Effector CD8-positive, alpha-beta T cell (primary cell): ENCODE results near the gene CCDC157.
A peak's percentile ranks its signal among the peaks of the same experiment; 100 is the strongest.

Experiments
- DNase-seq: peaks from one replicate; lab custom pipeline; 2025; lab: John Stamatoyannopoulos, UW

Gene CCDC157

DNA sequence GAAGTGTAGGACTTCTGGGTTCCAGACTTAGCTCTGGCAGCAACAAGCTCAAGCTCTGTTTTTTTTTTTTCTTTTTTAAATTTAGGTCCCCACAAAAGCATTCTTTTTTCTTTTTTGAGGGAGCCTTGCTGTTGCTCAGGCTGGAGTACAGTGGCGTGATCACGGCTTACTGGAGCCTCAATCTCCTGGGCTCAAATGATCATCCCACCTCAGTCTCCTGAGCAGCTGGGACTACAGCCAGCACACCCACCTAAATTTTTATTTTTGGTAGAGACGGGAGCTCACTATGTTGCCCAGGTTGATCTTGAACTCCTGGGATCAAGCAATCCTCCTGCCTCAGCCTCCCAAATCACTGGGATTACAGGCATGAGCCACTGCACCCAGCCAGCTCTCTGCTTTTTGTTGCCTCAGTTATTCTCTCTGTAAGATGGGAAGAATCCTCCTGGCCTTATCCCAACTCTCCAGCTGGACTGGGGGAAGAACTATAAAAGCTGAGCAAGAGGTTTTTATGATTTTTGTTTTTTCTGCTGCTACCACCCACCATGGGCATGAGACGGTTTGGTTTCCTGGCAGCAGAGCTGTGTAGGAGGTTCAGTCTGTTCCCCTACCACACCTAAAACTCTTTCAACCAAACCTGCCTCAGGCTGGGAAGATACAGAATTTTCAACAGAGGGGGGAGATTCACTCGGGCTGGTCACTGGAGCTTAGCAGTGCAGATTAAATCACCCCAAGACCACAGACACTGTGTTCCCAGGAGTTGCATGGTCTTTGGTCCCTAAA lies 57.1 kb downstream of the CCDC157 start:
- no peak for DNase-seq

DNA sequence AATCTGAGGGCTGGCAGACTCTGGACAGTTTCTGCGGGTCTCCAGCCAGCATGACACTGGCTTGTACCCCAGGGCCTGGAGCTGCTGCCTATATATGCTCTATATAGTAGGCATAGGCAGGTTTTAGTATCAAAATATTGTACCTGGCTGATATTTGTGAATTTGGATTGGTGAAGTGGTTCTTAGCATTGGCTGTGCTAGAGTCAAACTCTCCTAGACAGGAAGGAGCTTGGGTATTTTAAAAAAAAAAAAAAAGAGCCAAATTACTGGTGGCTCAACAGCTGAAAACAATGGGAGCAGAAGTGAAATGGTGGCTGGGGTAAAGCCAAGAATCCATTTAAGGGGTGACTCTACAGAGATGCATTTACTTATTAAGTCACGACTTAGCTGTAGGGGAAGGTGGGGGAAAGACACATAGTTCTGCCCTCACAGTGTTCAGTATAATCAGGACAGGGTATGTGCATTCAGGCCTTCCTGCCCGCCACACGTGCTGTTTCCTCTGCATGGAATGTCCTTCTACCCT lies 57.8 kb downstream of the CCDC157 start:
- no peak for DNase-seq

DNA sequence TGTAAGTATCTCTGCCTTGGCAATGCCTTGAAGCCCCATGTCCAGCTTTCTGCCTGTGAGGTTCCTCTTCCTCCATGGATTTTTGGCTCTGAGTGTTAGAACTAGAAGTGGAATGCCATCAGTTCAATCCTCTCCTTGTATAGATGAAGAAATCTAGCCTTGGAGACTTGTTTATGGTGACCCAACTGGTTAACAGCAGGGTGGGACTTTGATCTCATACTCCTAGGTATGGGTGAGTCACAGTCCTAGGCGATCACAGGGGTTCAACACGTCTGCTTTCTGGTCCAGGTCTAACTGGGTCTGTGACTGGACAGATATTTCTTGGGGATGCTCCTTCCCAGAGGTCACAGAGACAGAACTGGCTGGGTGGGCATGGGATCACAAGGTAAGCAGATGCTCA lies 59.6 kb downstream of the CCDC157 start:
- no peak for DNase-seq

DNA sequence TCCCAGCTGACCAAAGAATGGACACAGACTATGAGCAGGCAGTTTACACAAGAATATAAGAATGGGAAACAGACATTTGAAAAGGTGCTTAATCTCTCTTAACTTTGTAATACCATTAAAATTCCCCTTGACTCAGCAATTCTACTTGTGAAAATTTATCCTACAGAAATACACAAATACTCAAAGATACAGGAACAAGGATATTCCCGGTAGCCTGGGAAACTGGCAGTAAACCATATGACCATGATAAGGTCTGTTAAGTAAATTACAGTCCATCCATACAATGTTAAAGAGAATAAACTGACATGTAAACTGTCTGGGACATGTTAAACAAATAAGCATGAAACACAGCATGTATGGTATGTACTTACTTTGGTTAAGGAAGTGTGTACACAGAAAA lies 60.0 kb downstream of the CCDC157 start:
- no peak for DNase-seq

DNA sequence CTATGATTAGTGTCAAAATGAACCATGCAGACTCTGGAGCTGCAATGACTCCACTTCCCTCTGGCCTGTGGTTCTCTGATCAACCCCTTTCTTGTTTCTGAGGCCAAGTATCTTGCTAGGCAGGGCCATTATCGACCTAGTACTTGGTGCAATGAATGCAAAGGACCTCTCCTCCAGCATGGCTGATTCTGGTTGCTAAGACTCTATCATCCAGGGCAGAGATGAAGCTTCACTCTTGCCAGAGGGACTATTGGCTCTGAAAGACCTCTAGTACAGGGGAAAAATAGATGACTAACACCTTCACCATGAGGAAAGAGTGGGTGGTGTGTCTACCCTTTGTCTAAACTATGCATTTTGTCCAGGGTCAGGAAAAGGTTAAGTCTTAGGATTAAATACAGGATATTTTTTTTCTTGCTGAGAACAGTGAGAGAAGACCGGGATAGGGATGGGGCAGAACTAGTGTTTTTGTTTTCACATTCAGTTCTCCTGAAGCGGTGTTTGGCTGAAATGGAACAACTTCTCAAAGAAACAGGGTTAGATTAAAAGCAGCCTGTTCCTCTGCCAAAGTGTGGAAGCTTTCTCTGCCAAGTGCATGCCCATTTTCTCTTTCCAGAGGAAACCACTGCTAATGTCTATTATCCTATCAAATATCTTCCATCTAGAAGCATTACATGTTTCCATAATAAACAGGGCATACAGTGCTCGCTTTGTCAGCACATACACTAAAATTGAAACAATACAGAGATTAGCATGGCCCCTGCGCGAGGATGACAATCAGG lies 63.7 kb downstream of the CCDC157 start:
- no peak for DNase-seq

DNA sequence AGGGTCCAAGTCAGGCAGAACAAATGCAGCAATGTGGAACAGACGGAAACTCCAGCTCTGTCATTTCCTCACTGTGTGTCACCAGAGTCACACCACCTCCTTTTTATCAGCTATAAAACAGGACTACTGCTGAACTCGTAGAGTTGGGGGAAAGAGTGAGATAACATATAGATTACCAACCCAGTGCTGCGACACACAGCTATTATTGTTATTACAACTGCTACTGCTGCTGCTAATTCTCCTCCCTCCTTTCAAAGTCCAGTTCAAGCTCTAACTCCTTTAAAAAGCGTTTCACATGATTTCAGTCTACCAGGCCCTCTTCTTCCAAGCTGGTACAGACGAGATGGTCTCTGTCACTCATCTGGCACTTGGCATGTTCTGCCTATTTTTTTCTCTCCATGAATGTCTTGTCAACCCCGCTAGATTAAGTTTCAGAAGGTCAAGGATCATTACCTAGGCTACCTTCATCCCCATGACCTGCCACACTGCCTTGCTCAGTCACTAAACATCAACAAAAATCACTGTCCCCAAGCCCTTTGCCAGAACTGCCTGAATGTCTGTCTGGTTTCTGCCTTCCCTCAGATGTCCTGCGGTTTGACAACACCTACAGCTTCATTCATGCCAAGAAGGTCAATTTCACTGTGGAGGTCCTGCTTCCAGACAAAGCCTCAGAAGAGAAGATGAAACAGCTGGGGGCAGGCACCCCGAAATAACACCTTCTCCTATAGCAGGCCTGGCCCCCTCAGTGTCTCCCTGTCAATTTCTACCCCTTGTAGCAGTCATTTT lies 65.1 kb downstream of the CCDC157 start:
- DNase-seq, result no peak

- DNase-seq, result no peak
Measured at GRCh38 chr22:30422481-30423300, 65.9 kb downstream of the CCDC157 start.

- DNase-seq, result peak; percentile 33
Measured at GRCh38 chr22:30423301-30423958, 66.6 kb downstream of the CCDC157 start.

- peak; percentile 97 for DNase-seq
Measured at GRCh38 chr22:30423959-30424533, 67.2 kb downstream of the CCDC157 start.

DNA sequence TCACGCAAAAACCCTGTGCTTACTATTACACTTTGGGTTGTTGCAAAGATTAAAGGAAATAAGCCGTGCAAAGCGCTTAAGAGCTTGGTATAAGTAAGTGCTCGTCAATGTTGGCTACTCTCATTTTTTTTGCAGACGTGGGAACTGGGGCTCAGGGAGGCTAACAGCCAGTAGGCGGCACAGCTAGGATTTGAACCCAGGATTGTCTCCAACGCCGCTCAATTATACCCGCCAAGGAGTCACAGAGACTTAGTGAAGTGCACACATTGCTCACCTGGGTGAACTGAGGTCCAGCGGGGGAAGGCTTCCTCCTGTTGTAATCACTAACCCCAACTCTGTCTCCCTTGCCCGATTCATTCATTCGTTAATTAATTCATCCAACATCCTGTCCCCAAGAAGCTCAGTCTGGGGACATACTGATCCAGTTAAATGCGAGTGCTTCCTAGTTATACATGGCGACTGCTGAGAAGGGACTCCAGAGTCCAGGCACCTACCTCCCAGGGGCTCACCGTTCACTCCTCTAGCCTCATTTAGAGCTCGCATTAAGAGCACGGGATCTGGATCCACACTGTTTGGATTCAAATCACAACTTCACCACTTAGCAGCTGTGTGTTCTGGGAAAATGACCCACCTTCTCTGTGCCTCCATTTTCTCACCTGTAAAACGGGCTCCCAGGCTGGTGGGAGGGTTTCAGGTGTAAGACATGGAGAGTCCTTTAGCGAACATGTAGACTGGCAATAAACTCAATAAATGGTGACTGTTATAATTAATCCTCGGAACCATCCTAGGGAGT lies 67.9 kb downstream of the CCDC157 start:
- no peak for DNase-seq

DNA sequence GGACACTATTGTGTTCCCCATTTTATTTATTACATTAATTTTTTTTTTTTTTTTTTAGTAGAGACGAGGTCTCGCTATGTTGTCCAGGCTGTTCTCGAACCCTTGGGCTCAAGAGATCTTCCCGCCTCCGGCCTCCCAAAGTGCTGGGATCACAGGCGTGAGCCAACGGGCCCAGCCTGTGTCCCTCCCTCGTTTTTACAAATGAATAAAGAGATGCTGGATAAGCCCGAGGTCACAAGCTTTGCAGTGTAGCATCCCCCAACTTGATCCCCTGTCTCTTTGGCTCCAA lies 68.5 kb downstream of the CCDC157 start:
- no peak for DNase-seq

DNA sequence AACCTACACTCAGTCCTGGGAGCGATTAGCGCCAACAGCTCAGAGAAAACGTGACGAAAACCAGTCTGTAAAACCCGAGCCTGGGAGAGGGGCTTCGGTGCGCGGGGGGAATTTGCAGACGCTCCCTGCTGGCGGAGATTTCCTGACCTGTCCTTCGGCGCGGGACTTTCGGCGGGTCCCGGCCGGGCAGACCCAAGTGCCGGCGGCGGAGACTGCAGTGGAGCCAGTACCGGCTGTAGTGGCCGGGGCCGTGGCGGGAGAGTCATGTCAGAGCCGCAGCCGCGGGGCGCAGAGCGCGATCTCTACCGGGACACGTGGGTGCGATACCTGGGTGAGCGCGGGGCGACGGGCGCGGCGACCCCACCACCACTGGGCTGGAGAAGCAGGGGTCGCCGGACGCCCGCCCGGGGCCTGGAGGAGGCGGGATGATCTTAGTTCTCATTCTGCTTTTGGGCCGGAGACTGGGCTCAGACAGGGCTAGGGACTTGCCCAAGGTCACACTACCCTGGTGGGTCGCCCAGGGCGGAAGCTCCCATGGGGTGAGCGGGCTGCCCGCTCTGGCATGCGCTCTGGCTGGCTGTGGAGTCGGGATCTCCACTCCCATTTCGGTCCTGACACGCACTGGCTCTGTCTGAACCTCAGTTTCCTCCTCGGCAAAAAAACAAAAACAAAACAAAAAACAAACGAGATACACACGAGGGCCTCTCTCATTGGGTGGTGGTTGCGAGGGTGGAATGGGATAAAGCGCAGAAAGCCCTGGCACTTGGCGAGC lies 69.0 kb downstream of the CCDC157 start, which contains the start of gene MTFP1:
MTFP1 (plus strand) TSS at position 153 of the 772 bp plus-strand sequence; CDS start at position 265, 112 bp downstream.
- no peak for DNase-seq
